Urinary bladder (tissue), 4 donors: ENCODE data around the gene ST3GAL4. TPM values are rescaled to one million over a fixed set of nuclear protein-coding genes. Genes with fewer than 3 reads are reported as not detected.
A peak's percentile ranks its signal among the peaks of the same experiment; 100 is the strongest.
"Not testable (repeated sequence)": the region's sequence is repeated elsewhere in the genome, so short reads cannot be mapped to it uniquely, and the experiment has no call there.

Experiments
- DNase-seq: peaks from one replicate; pipeline ENCODE4 v3.0.0-alpha.2; 2015; ENCODE audit errors: extremely low spot score
- H3K27ac ChIP-seq: one replicate; pipeline ENCODE4 v1.5.1; 2013; ENCODE audit warnings: low read depth, mild to moderate bottlenecking, moderate library complexity
- H3K36me3 ChIP-seq: one replicate; pipeline ENCODE4 v1.6.1; 2013; ENCODE audit warnings: mild to moderate bottlenecking, moderate library complexity; ENCODE audit not compliant: insufficient read depth
- H3K4me1 ChIP-seq: one replicate; pipeline ENCODE4 v1.6.1; 2013; ENCODE audit warnings: mild to moderate bottlenecking, moderate library complexity; ENCODE audit not compliant: insufficient read depth
- H3K4me3 ChIP-seq: one replicate; pipeline ENCODE4 v1.5.1; 2013; ENCODE audit warnings: low read depth, low read length
- WGBS: extraction: QIAGEN DNeasy Blood & Tissue Kit; methylation state at CpG from one replicate; pipeline ENCODE4 v1.1.7; 2013; 5-methylcytosine and 5-hydroxymethylcytosine counted together
- polyA plus RNA-seq: library from polyadenylated mRNA; stranded (reverse); fragments of 200-250 nt; gene quantifications from one replicate; pipeline ENCODE4 v1.2.3, GENCODE V29; 2013
- total RNA-seq: library from RNA; depleted of rRNA; stranded (reverse); fragments of >200 nt; gene quantifications from one replicate; pipeline ENCODE4 v1.2.3, GENCODE V29; 2014
- donor health status: healthy with polysubstance abuse.
- donor health status: healthy.

The ST3GAL4 gene
- total RNA-seq (35.2 TPM), polyA plus RNA-seq (48.5 TPM)

GRCh38 chr11:126355324-126355925 lies at the start of gene ST3GAL4:
ST3GAL4 (plus strand) TSS chr11:126355686; CDS start chr11:126406156, 50,470 bp downstream.
- WGBS, result under 1% methylated on average over 71 of the region's 71 CpGs
- no peaks in the 10 kb centered on the region for H3K4me1 ChIP-seq

GRCh38 chr11:126305699-126306098 lies 49.8 kb upstream of the ST3GAL4 start:
- no peak for DNase-seq
- Histone ChIP-seq H3K4me1 (no peaks in the 10 kb centered on the region), H3K36me3 (no peaks in the 10 kb centered on the region), H3K27ac (no peak overlapping the region), H3K4me3 (no peak overlapping the region)
- WGBS, result 92% methylated on average over 4 of the region's 4 CpGs

More at GRCh38 chr11:126355324-126355925, at the start of gene ST3GAL4:
- Histone ChIP-seq H3K4me3 (peak within 1 kb of the TSS; percentile 80), H3K36me3 (no peaks in the 10 kb centered on the region), H3K27ac (peak within 1 kb of the TSS; percentile 87)
- DNase-seq, result no peak

GRCh38 chr11:126307706-126308105 lies 47.8 kb upstream of the ST3GAL4 start:
- no peaks in the 10 kb centered on the region for H3K4me1 ChIP-seq
- no peaks in the 10 kb centered on the region for H3K36me3 ChIP-seq
- WGBS, result 33% methylated on average over 5 of the region's 5 CpGs
- no peak overlapping the region for H3K4me3 ChIP-seq
- no peak overlapping the region for H3K27ac ChIP-seq
- DNase-seq, result no peak

GRCh38 chr11:126308271-126308671 lies 47.2 kb upstream of the ST3GAL4 start:
- Histone ChIP-seq H3K4me1 (no peaks in the 10 kb centered on the region), H3K27ac (no peak overlapping the region), H3K4me3 (no peak overlapping the region), H3K36me3 (no peaks in the 10 kb centered on the region)
- DNase-seq, result no peak
- 73% methylated on average over 4 of the region's 4 CpGs for WGBS

GRCh38 chr11:126308771-126309170 lies 46.7 kb upstream of the ST3GAL4 start:
- not testable (repeated sequence) for H3K36me3 ChIP-seq, H3K27ac ChIP-seq, H3K4me3 ChIP-seq, H3K4me1 ChIP-seq, DNase-seq
- 94% methylated on average over 4 of the region's 4 CpGs for WGBS

- no peaks in the 10 kb centered on the region for H3K4me1 ChIP-seq
- no peak overlapping the region for H3K4me3 ChIP-seq
- H3K36me3 ChIP-seq, result no peaks in the 10 kb centered on the region
- peak; percentile 37 for DNase-seq
- no peak overlapping the region for H3K27ac ChIP-seq
- WGBS, result 71% methylated on average over 12 of the region's 12 CpGs
These were observed 45.1 kb upstream of the ST3GAL4 start for GRCh38 chr11:126310200-126310991.

GRCh38 chr11:126310992-126311310 lies 44.5 kb upstream of the ST3GAL4 start:
- no peak for DNase-seq
- WGBS, result 64% methylated on average over 6 of the region's 6 CpGs
- Histone ChIP-seq H3K27ac (no peak overlapping the region), H3K4me1 (no peaks in the 10 kb centered on the region), H3K4me3 (no peak overlapping the region), H3K36me3 (no peaks in the 10 kb centered on the region)

GRCh38 chr11:126311401-126312291 lies 43.8 kb upstream of the ST3GAL4 start:
- no peaks in the 10 kb centered on the region for H3K36me3 ChIP-seq
- no peak overlapping the region for H3K27ac ChIP-seq
- H3K4me3 ChIP-seq, result no peak overlapping the region
- no peaks in the 10 kb centered on the region for H3K4me1 ChIP-seq
- WGBS, result 92% methylated on average over 14 of the region's 14 CpGs
- no peak for DNase-seq

GRCh38 chr11:126312961-126313360 lies 42.5 kb upstream of the ST3GAL4 start:
- Histone ChIP-seq H3K27ac (no peak overlapping the region), H3K4me1 (no peaks in the 10 kb centered on the region), H3K36me3 (no peaks in the 10 kb centered on the region), H3K4me3 (no peak overlapping the region)
- DNase-seq, result no peak
- whole genome bisulfite sequencing, result 72% methylated on average over 8 of the region's 8 CpGs

GRCh38 chr11:126313826-126314225 lies 41.7 kb upstream of the ST3GAL4 start:
- Histone ChIP-seq H3K4me1 (no peaks in the 10 kb centered on the region), H3K27ac (no peak overlapping the region), H3K36me3 (no peaks in the 10 kb centered on the region), H3K4me3 (no peak overlapping the region)
- DNase-seq, result no peak
- WGBS, result 95% methylated on average over 5 of the region's 5 CpGs

- Histone ChIP-seq H3K27ac (no peak overlapping the region), H3K36me3 (no peaks in the 10 kb centered on the region), H3K4me1 (no peaks in the 10 kb centered on the region), H3K4me3 (no peak overlapping the region)
- DNase-seq, result no peak
- WGBS, result 19% methylated on average over 1 of the region's 1 CpG
These were observed 38.1 kb upstream of the ST3GAL4 start for GRCh38 chr11:126317432-126317755.

GRCh38 chr11:126317756-126318573 lies 37.5 kb upstream of the ST3GAL4 start:
- DNase-seq, result peak; percentile 66
- no peaks in the 10 kb centered on the region for H3K36me3 ChIP-seq
- 17% methylated on average over 14 of the region's 14 CpGs for WGBS
- peak overlapping the region; percentile 77 for H3K27ac ChIP-seq
- H3K4me1 ChIP-seq, result no peaks in the 10 kb centered on the region
- H3K4me3 ChIP-seq, result no peak overlapping the region
